Stimulated activated CD4-positive, alpha-beta T cell treated with anti-CD3 and anti-CD28 coated beads, Interleukin-12 subunit alpha, Interleukin-12 subunit beta, amount 100 ng/mL, for 48 hours (primary cell): ENCODE measurements around the gene SNRPD2.
"Not testable (repeated sequence)": the region's sequence is repeated elsewhere in the genome, so short reads cannot be mapped to it uniquely, and the experiment has no call there.

Experiments
- DNase-seq, 3 donors: peaks; one replicate each; pipeline ENCODE4 v3.0.0-alpha.2; 2020; ENCODE audit warnings: low read depth in 2 of 3, low spot score in 1 of 3

The SNRPD2 gene

GRCh38 chr19:45705710-45706415, 14.1 kb upstream of the SNRPD2 start:
- DNase-seq = no peak

GRCh38 chr19:45705115-45705514, 13.4 kb upstream of the SNRPD2 start:
- DNase-seq = no peak

- DNase-seq = no peak
These were observed 9.9 kb upstream of the SNRPD2 start for GRCh38 chr19:45701676-45702075.

GRCh38 chr19:45693106-45693788, 1.5 kb upstream of the SNRPD2 start:
- DNase-seq = peak; percentile 67 to 81 (median 81)

GRCh38 chr19:45692187-45693105, 693 bp upstream of the SNRPD2 start, which contains the start of gene QPCTL:
QPCTL (plus strand) TSS chr19:45692666; CDS start chr19:45692704, 38 bp downstream.
- peak; percentile 93 to 97 (median 97) for DNase-seq

GRCh38 chr19:45687599-45687998, 4.2 kb downstream of the SNRPD2 start:
- no peak for DNase-seq

GRCh38 chr19:45685045-45685444, 6.7 kb downstream of the SNRPD2 start:
- DNase-seq = not testable (repeated sequence)

- no peak for DNase-seq
These were observed 8.8 kb downstream of the SNRPD2 start for GRCh38 chr19:45682908-45683307.

- no peak for DNase-seq
These were observed 9.6 kb downstream of the SNRPD2 start for GRCh38 chr19:45682117-45682516.

- DNase-seq = peak; percentile 74 to 83 (median 76)
These were observed 10.2 kb downstream of the SNRPD2 start for GRCh38 chr19:45681391-45682015.

- peak; percentile 79 to 88 (median 82) for DNase-seq
These were observed 14.2 kb downstream of the SNRPD2 start for GRCh38 chr19:45677351-45678230.

GRCh38 chr19:45676851-45677263, 14.9 kb downstream of the SNRPD2 start:
- peak in 1 of 3 donors; percentile 32 for DNase-seq

GRCh38 chr19:45674946-45675345, 16.8 kb downstream of the SNRPD2 start:
- no peak for DNase-seq

GRCh38 chr19:45670670-45671453, 20.9 kb downstream of the SNRPD2 start:
- peak; percentile 64 to 84 (median 74) for DNase-seq

GRCh38 chr19:45668342-45668871, 23.3 kb downstream of the SNRPD2 start:
- peak in 1 of 3 donors; percentile 29 for DNase-seq

- DNase-seq = peak; percentile 64 to 72 (median 68)
These were observed 24.0 kb downstream of the SNRPD2 start, which contains the start of gene GIPR for GRCh38 chr19:45667620-45668341. GIPR (plus strand) TSS chr19:45668221; CDS start chr19:45669521, 1,300 bp downstream.

- DNase-seq = no peak
These were observed 27.2 kb downstream of the SNRPD2 start for GRCh38 chr19:45664575-45664974.

- DNase-seq = no peak
These were observed 28.0 kb downstream of the SNRPD2 start for GRCh38 chr19:45663800-45664199.
